ENCODE measurements around the gene DUSP2. TPM values are rescaled to one million over a fixed set of nuclear protein-coding genes. Genes with fewer than 3 reads are reported as not detected.

DUSP2 gene
- total and polyA plus RNA-seq, 9 of the 15 experiments (the other 6 are each of a cell fraction or from before 2014, with no cell fraction given), result 0.04 to 0.18 TPM; not detected in 7

DNA sequence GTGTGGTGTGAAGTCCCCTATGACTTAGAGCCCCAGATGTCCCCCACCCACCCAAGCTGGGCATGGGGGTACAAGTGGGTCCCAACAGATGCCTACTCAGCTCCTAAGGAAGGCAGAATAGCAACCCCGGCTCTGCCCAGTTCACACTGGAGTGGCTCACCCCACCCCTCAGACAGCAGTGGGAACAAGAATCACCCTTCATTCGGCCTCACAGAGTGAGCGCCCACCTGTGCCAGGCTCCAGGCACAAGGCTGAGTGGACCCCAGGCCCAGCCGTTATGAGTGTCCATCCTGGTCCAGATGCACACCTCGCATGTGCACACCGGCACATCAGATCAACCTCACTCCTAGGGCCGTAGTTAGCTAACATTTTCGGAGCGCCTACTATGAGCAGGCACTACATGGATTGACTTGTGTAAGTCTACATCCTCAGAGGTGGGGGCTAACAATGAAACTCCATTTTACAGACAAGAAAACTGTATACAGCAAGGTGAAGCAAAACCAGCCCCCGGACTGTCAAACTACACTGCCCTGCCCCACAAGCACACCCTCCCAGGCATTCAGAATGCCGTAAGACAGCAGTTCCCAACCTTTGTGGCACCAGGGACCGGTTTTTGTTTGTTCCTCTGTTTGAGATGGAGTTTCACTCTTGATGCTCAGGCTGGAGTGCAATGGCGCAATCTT, 4.2 kb downstream of the DUSP2 start:
- FAIRE-seq (no peak), ATAC-seq (no peak), DNase-seq (ENCODE audit: extremely low read depth in 1 of 4, low spot score in 3 of 4) (no peak)
- Histone ChIP-seq H3K4me1 (replicated peaks in 1 of 2; ENCODE audit: control insufficient read depth in 2 of 2, insufficient read depth in 2 of 2, low read length in 2 of 2) (peaks cover 5 to 19% of the 10 kb centered on the region in 2 experiments), H3K27ac (ENCODE audit: extremely low read depth, low read depth, low read length) (no peak overlapping the region), H3K9me3 (replicated peaks; ENCODE audit: control insufficient read depth, insufficient read depth, low read depth, low read length) (no peaks in the 10 kb centered on the region), H3K9me1 (ENCODE audit: control insufficient read depth, insufficient read depth, low read length) (no peaks in the 10 kb centered on the region), H3K4me3 (no peak overlapping the region), H3K79me2 (ENCODE audit: control insufficient read depth, insufficient read depth, low read length) (no peaks in the 10 kb centered on the region), H3K27me3 (ENCODE audit: control insufficient read depth in 2 of 2, insufficient read depth in 2 of 2, low read length in 2 of 2) (peaks cover 11 to 31% of the 10 kb centered on the region in 2 experiments; a peak in 4 of 5 replicates), H3K9ac (ENCODE audit: insufficient read depth in 1 of 2, low read depth in 2 of 2, low read length in 2 of 2) (no peak overlapping the region), H4K20me1 (replicated peaks; ENCODE audit: control insufficient read depth, insufficient read depth, low read length) (0 out of 2 replicates have a peak, but pooled peaks cover 6% of the 10 kb centered on the region), H2AFZ (ENCODE audit: low read depth, low read length) (no peak overlapping the region), H3K36me3 (ENCODE audit: control insufficient read depth, insufficient read depth, low read length) (no peaks in the 10 kb centered on the region), H3K4me2 (ENCODE audit: insufficient read depth, low read length) (no peak overlapping the region)
- intact Hi-C loops (cut with micrococcal nuclease), result no loop called here
- CTCF ChIA-PET (ENCODE audit: low intra/inter-chr PET ratio), result interaction anchor here (0.8 to 1.4 kb wide), 3 partner anchors 33 to 126 kb away, joined by 3 to 6 read pairs (median 3); partner anchors contain the start of gene CIAO1
- in situ Hi-C loops (cut with MboI), result no loop called here
- BruUV-seq (replicated peaks), result no TSS peak
- 22% methylated on average over 13 of the region's 13 CpGs for WGBS (ENCODE audit: insufficient coverage, low coverage, missing lambda C conversion rate)
- POLR2A ChIA-PET, result interaction anchor here (0.6 to 0.7 kb wide), 2 partner anchors 10 to 124 kb away, joined by 3 read pairs; no protein-coding TSS in a partner anchor
- TF ChIP-seq, protein P1, sequence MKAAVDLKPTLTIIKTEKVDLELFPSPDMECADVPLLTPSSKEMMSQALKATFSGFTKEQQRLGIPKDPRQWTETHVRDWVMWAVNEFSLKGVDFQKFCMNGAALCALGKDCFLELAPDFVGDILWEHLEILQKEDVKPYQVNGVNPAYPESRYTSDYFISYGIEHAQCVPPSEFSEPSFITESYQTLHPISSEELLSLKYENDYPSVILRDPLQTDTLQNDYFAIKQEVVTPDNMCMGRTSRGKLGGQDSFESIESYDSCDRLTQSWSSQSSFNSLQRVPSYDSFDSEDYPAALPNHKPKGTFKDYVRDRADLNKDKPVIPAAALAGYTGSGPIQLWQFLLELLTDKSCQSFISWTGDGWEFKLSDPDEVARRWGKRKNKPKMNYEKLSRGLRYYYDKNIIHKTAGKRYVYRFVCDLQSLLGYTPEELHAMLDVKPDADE (conservative IDR thresholded peaks at IDR 0.05; ENCODE audit: control insufficient read depth, low read depth, low read length), result no peak
- TF ChIP-seq, protein P2, sequence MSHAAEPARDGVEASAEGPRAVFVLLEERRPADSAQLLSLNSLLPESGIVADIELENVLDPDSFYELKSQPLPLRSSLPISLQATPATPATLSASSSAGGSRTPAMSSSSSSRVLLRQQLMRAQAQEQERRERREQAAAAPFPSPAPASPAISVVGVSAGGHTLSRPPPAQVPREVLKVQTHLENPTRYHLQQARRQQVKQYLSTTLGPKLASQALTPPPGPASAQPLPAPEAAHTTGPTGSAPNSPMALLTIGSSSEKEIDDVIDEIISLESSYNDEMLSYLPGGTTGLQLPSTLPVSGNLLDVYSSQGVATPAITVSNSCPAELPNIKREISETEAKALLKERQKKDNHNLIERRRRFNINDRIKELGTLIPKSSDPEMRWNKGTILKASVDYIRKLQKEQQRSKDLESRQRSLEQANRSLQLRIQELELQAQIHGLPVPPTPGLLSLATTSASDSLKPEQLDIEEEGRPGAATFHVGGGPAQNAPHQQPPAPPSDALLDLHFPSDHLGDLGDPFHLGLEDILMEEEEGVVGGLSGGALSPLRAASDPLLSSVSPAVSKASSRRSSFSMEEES (CRISPR knock-in tag; IDR thresholded peaks at IDR 0.05), result no peak
- TF ChIP-seq MAFF (IDR thresholded peaks at IDR 0.05; ENCODE audit: low read length) (no peak), SP1 (CRISPR knock-in tag; IDR thresholded peaks at IDR 0.05) (no peak), SMAD4 (CRISPR knock-in tag; conservative IDR thresholded peaks at IDR 0.05) (no peak), ZFP30 (CRISPR knock-in tag; IDR thresholded peaks at IDR 0.05; ENCODE audit: borderline replicate concordance) (no peak), ZNF780A (CRISPR knock-in tag; IDR thresholded peaks at IDR 0.05) (no peak), POLR3G (IDR thresholded peaks at IDR 0.05; ENCODE audit: extremely low read depth, insufficient read length, insufficient replicate concordance) (no peak), ZNF184 (CRISPR knock-in tag; IDR thresholded peaks at IDR 0.05) (no peak)
- TF ChIP-seq, protein P3, sequence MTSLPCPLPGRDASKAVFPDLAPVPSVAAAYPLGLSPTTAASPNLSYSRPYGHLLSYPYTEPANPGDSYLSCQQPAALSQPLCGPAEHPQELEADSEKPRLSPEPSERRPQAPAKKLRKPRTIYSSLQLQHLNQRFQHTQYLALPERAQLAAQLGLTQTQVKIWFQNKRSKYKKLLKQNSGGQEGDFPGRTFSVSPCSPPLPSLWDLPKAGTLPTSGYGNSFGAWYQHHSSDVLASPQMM (CRISPR knock-in tag; IDR thresholded peaks at IDR 0.05), result no peak
- TF ChIP-seq, protein P4, sequence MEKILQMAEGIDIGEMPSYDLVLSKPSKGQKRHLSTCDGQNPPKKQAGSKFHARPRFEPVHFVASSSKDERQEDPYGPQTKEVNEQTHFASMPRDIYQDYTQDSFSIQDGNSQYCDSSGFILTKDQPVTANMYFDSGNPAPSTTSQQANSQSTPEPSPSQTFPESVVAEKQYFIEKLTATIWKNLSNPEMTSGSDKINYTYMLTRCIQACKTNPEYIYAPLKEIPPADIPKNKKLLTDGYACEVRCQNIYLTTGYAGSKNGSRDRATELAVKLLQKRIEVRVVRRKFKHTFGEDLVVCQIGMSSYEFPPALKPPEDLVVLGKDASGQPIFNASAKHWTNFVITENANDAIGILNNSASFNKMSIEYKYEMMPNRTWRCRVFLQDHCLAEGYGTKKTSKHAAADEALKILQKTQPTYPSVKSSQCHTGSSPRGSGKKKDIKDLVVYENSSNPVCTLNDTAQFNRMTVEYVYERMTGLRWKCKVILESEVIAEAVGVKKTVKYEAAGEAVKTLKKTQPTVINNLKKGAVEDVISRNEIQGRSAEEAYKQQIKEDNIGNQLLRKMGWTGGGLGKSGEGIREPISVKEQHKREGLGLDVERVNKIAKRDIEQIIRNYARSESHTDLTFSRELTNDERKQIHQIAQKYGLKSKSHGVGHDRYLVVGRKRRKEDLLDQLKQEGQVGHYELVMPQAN (IDR thresholded peaks at IDR 0.05; ENCODE audit: borderline replicate concordance), result no peak
- TF ChIP-seq, protein P5, sequence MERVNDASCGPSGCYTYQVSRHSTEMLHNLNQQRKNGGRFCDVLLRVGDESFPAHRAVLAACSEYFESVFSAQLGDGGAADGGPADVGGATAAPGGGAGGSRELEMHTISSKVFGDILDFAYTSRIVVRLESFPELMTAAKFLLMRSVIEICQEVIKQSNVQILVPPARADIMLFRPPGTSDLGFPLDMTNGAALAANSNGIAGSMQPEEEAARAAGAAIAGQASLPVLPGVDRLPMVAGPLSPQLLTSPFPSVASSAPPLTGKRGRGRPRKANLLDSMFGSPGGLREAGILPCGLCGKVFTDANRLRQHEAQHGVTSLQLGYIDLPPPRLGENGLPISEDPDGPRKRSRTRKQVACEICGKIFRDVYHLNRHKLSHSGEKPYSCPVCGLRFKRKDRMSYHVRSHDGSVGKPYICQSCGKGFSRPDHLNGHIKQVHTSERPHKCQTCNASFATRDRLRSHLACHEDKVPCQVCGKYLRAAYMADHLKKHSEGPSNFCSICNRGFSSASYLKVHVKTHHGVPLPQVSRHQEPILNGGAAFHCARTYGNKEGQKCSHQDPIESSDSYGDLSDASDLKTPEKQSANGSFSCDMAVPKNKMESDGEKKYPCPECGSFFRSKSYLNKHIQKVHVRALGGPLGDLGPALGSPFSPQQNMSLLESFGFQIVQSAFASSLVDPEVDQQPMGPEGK (CRISPR knock-in tag; IDR thresholded peaks at IDR 0.05; ENCODE audit: borderline replicate concordance), result no peak
- TF ChIP-seq, protein P6, sequence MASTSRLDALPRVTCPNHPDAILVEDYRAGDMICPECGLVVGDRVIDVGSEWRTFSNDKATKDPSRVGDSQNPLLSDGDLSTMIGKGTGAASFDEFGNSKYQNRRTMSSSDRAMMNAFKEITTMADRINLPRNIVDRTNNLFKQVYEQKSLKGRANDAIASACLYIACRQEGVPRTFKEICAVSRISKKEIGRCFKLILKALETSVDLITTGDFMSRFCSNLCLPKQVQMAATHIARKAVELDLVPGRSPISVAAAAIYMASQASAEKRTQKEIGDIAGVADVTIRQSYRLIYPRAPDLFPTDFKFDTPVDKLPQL (IDR thresholded peaks at IDR 0.05; ENCODE audit: extremely low read depth, insufficient read length), result no peak

Measured in K562 (cell line).